ENCODE data around the gene PPP2R2B.

PPP2R2B gene

GRCh38 chr5:146889169-146889568 lies 10.6 kb upstream of the PPP2R2B start:
- no peaks in the 10 kb centered on the region for H3K79me2 ChIP-seq (ENCODE audit: insufficient read depth, low read depth)
- peaks cover 9% of the 10 kb centered on the region for H3K4me1 ChIP-seq (ENCODE audit: low read depth, poor library complexity, severe bottlenecking)
- no peaks in the 10 kb centered on the region for H4K20me1 ChIP-seq (ENCODE audit: insufficient read depth)
- no peak overlapping the region for H2AFZ ChIP-seq (ENCODE audit: low read depth)
- no peak overlapping the region for H3K4me3 ChIP-seq (IDR thresholded peaks at IDR 0.05; ENCODE audit: insufficient read depth, low read depth, low read length)
- no peaks in the 10 kb centered on the region for H3K27me3 ChIP-seq (ENCODE audit: insufficient read depth, low read depth)
- H3K4me2 ChIP-seq, result no peak overlapping the region
- no peak overlapping the region for H3K27ac ChIP-seq
- no peak overlapping the region for H3K9ac ChIP-seq
- TF ChIP-seq CTCF (conservative IDR thresholded peaks at IDR 0.05; ENCODE audit: low read depth, low read length), result no peak
- H3K36me3 ChIP-seq (ENCODE audit: insufficient read depth), result no peaks in the 10 kb centered on the region

DNA sequence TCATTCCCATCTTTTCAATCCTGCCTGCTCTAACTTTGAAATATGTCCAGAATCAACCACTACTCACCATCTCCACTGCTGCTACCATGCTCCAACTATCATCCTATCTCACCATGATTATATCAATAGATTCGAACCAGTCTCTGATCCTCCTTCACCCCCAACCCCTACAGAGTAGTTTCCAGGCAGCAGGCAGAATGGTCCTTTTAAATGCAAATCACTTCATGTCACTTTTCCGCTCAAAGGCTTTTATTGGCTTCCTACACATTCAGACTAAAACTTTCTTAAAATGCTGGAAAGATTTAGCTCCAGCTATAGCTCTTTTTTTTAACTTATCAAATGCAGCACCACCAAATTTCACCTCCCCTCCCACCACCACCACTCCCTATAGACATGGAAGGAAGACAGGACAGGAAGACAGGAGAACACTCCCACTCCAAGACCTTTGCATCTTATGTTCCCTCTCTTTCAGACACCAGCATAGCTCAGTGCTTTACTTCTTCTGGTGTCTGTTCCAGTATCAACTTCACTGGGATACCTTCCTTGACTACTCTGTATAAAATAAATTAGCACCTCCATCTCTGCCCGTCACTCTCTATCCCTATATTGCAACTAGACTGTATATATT lies 9.9 kb upstream of the PPP2R2B start:
- no peaks in the 10 kb centered on the region for H3K27me3 ChIP-seq (ENCODE audit: insufficient read depth, low read depth)
- no peak overlapping the region for H3K27ac ChIP-seq
- TF ChIP-seq CTCF (conservative IDR thresholded peaks at IDR 0.05; ENCODE audit: low read depth, low read length), result no peak
- H3K9ac ChIP-seq, result no peak overlapping the region
- no peak overlapping the region for H3K4me2 ChIP-seq
- no peak overlapping the region for H3K4me3 ChIP-seq (IDR thresholded peaks at IDR 0.05; ENCODE audit: insufficient read depth, low read depth, low read length)
- no peaks in the 10 kb centered on the region for H3K36me3 ChIP-seq (ENCODE audit: insufficient read depth)
- no peaks in the 10 kb centered on the region for H4K20me1 ChIP-seq (ENCODE audit: insufficient read depth)
- H2AFZ ChIP-seq (ENCODE audit: low read depth), result no peak overlapping the region
- peaks cover 9% of the 10 kb centered on the region for H3K4me1 ChIP-seq (ENCODE audit: low read depth, poor library complexity, severe bottlenecking)
- H3K79me2 ChIP-seq (ENCODE audit: insufficient read depth, low read depth), result no peaks in the 10 kb centered on the region

GRCh38 chr5:146884066-146884626 lies 5.6 kb upstream of the PPP2R2B start:
- Histone ChIP-seq H3K27ac (no peak overlapping the region), H3K4me2 (no peak overlapping the region), H3K4me1 (ENCODE audit: low read depth, poor library complexity, severe bottlenecking) (no peaks in the 10 kb centered on the region), H3K9ac (no peak overlapping the region), H3K4me3 (IDR thresholded peaks at IDR 0.05; ENCODE audit: insufficient read depth, low read depth, low read length) (no peak overlapping the region), H3K36me3 (ENCODE audit: insufficient read depth) (no peaks in the 10 kb centered on the region), H2AFZ (ENCODE audit: low read depth) (no peak overlapping the region), H3K79me2 (ENCODE audit: insufficient read depth, low read depth) (no peaks in the 10 kb centered on the region), H3K27me3 (ENCODE audit: insufficient read depth, low read depth) (no peaks in the 10 kb centered on the region), H4K20me1 (ENCODE audit: insufficient read depth) (no peaks in the 10 kb centered on the region)
- TF ChIP-seq CTCF (conservative IDR thresholded peaks at IDR 0.05; ENCODE audit: low read depth, low read length), result no peak

DNA sequence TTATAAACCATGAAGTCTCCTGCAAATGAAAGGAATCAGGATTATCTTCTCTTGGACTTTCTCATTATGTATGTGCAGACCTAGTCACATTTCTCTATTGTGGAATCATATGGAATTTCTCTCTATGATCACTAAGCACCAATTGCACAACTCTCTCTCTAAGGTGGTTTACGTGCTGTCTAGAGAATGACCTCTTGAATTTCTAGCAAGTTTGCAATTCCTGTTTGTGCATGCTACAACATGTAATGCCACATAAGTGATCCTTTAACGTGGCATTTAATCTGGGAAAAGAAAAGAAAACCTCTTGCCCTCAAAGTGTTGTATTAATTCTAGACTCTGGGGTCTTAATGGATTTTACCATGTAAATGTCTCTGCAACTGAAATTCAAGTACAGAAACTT lies 5.0 kb upstream of the PPP2R2B start:
- no peak overlapping the region for H3K4me3 ChIP-seq (IDR thresholded peaks at IDR 0.05; ENCODE audit: insufficient read depth, low read depth, low read length)

More for the DNA sequence above, 5.0 kb upstream of the PPP2R2B start:
- no peaks in the 10 kb centered on the region for H3K79me2 ChIP-seq (ENCODE audit: insufficient read depth, low read depth)
- H3K4me1 ChIP-seq (ENCODE audit: low read depth, poor library complexity, severe bottlenecking), result no peaks in the 10 kb centered on the region
- no peaks in the 10 kb centered on the region for H3K27me3 ChIP-seq (ENCODE audit: insufficient read depth, low read depth)
- no peak overlapping the region for H3K4me2 ChIP-seq
- H3K36me3 ChIP-seq (ENCODE audit: insufficient read depth), result no peaks in the 10 kb centered on the region
- no peak overlapping the region for H2AFZ ChIP-seq (ENCODE audit: low read depth)
- H3K27ac ChIP-seq, result no peak overlapping the region
- no peak for TF ChIP-seq CTCF (conservative IDR thresholded peaks at IDR 0.05; ENCODE audit: low read depth, low read length)
- H4K20me1 ChIP-seq (ENCODE audit: insufficient read depth), result no peaks in the 10 kb centered on the region
- H3K9ac ChIP-seq, result no peak overlapping the region
